DMS79 (cell line): ENCODE data around the gene DCAF10.
A peak's percentile ranks its signal among the peaks of the same experiment; 100 is the strongest.
"Not testable (repeated sequence)": the region's sequence is repeated elsewhere in the genome, so short reads cannot be mapped to it uniquely, and the experiment has no call there.

Source experiments
- DNase-seq: peaks from one replicate; lab custom pipeline; 2025; lab: John Stamatoyannopoulos, UW

The DCAF10 gene

GRCh38 chr9:37862530-37862929 is 61.9 kb downstream of the DCAF10 start:
- no peak for DNase-seq

- no peak for DNase-seq
Observed at GRCh38 chr9:37870081-37870798, 69.6 kb downstream of the DCAF10 start.

GRCh38 chr9:37870799-37871176 is 70.2 kb downstream of the DCAF10 start:
- DNase-seq, result no peak

- no peak for DNase-seq
Observed at GRCh38 chr9:37873955-37874354, 73.4 kb downstream of the DCAF10 start.

- DNase-seq, result no peak
Observed at GRCh38 chr9:37876376-37876775, 75.8 kb downstream of the DCAF10 start.

GRCh38 chr9:37880916-37881479 is 80.4 kb downstream of the DCAF10 start:
- no peak for DNase-seq

GRCh38 chr9:37887977-37888583 is 87.5 kb downstream of the DCAF10 start:
- not testable (repeated sequence) for DNase-seq

GRCh38 chr9:37889536-37889935 is 88.9 kb downstream of the DCAF10 start:
- no peak for DNase-seq

- DNase-seq, result not testable (repeated sequence)
Observed at GRCh38 chr9:37891042-37891441, 90.4 kb downstream of the DCAF10 start.

GRCh38 chr9:37892063-37892462 is 91.5 kb downstream of the DCAF10 start:
- DNase-seq, result no peak

- no peak for DNase-seq
Observed at GRCh38 chr9:37897665-37898064, 97.1 kb downstream of the DCAF10 start.

GRCh38 chr9:37899041-37899440 is 98.4 kb downstream of the DCAF10 start:
- DNase-seq, result no peak

- DNase-seq, result no peak
Observed at GRCh38 chr9:37902131-37902530, 101.5 kb downstream of the DCAF10 start.

- no peak for DNase-seq
Observed at GRCh38 chr9:37902796-37903646, 102.4 kb downstream of the DCAF10 start.

- DNase-seq, result peak; percentile 86
Observed at GRCh38 chr9:37903647-37904444, 103.2 kb downstream of the DCAF10 start, which contains the start of gene SLC25A51. Gene SLC25A51 (minus strand): TSS chr9:37904127. CDS start chr9:37888550, 15,577 bp downstream.

GRCh38 chr9:37904445-37905130 is 104.0 kb downstream of the DCAF10 start:
- no peak for DNase-seq

GRCh38 chr9:37905131-37905505 is 104.5 kb downstream of the DCAF10 start:
- no peak for DNase-seq

GRCh38 chr9:37905776-37906175 is 105.2 kb downstream of the DCAF10 start:
- DNase-seq, result no peak

GRCh38 chr9:37906312-37907239 is 106.0 kb downstream of the DCAF10 start:
- no peak for DNase-seq

GRCh38 chr9:37908283-37908682 is 107.7 kb downstream of the DCAF10 start:
- no peak for DNase-seq
